A549 (cell line): ENCODE results near the gene CNTNAP2. TPM values are rescaled to one million over a fixed set of nuclear protein-coding genes. Genes with fewer than 3 reads are reported as not detected.

Source experiments
- ATAC-seq, 2 experiments: fragments of 200-7000 bp in 1 of 2; fragments of >200 bp in 1 of 2; cut with Nextera tagmentation in 1 of 2; cut with Tn5 transposase in 1 of 2; 3 replicates each; pipeline versions ENCODE4 v1.8.0 to v1.9.1; 2018 to 2020; ENCODE audit warnings: mild to moderate bottlenecking in 1 of 2, moderate library complexity in 1 of 2
- CTCF ChIA-PET: fragments of 300-600 bp; sonication (Branson Sonifier 250); formaldehyde crosslinking; extraction: SDS; loops from one replicate; lab custom pipeline; 2021; ENCODE audit warnings: antibody characterized with exemption, inconsistent platforms; lab: Yijun Ruan, JAX
- POLR2A ChIA-PET: fragments of 350-600 bp; formaldehyde crosslinking; extraction: SDS; loops from one replicate; lab custom pipeline; 2021; ENCODE audit warnings: antibody characterized with exemption, inconsistent platforms; lab: Yijun Ruan, JAX
- DNase-seq, 2 experiments: peaks; one replicate each; pipeline versions ENCODE4 v3.0.0 to v3.0.0-alpha.2; 2011 to 2016; ENCODE audit warnings: low read depth in 1 of 2, low spot score in 1 of 2
- FAIRE-seq: peaks from 2 replicates; lab custom pipeline; 2011; peaks lifted over from hg19 to GRCh38; lab: Jason Lieb, UNC
- H3K27ac ChIP-seq, 2 experiments: fragments of >200 bp; sonication (Bioruptor Twin); formaldehyde crosslinking; 3 replicates each; pipeline ENCODE4 v1.5.1; 2016 to 2017
- H3K4me1 ChIP-seq: fragments of >200 bp; sonication (Bioruptor Twin); formaldehyde crosslinking; 3 replicates; pipeline ENCODE4 v1.6.1; 2016
- H3K4me2 ChIP-seq: fragments of >200 bp; sonication (Bioruptor Twin); formaldehyde crosslinking; 3 replicates; pipeline ENCODE4 v1.6.1; 2016
- H3K4me3 ChIP-seq: fragments of >200 bp; sonication (Bioruptor Twin); formaldehyde crosslinking; 3 replicates; pipeline ENCODE4 v1.5.1; 2016
- H3K9me3 ChIP-seq: fragments of >200 bp; sonication (Bioruptor Twin); formaldehyde crosslinking; 3 replicates; pipeline ENCODE4 v1.6.1; 2016
- ATOH8 ChIP-seq: fragments of 250-450 bp; sonication (Bioruptor Pico); IDR thresholded peaks from 2 replicates; pipeline ENCODE4 v1.5.0; 2020; ENCODE audit warnings: low read depth, mild to moderate bottlenecking, moderate library complexity
- CTCF ChIP-seq: fragments of >200 bp; sonication (Bioruptor Twin); formaldehyde crosslinking; IDR thresholded peaks from 3 replicates; pipeline ENCODE4 v1.5.1; 2016
- ESRRA ChIP-seq: fragments of 150-350 bp; IDR thresholded peaks from 2 replicates; pipeline ENCODE4 v1.6.1; 2014; ENCODE audit warnings: mild to moderate bottlenecking, low read length, borderline replicate concordance
- FOSB ChIP-seq: fragments of 250-450 bp; sonication (Bioruptor Pico); IDR thresholded peaks from 2 replicates; pipeline ENCODE4 v1.5.0; 2020; ENCODE audit warnings: mild to moderate bottlenecking, moderate library complexity
- FOXS1 ChIP-seq: fragments of 250-450 bp; sonication (Bioruptor Pico); IDR thresholded peaks from 2 replicates; pipeline ENCODE4 v1.5.0; 2020; ENCODE audit warnings: mild to moderate bottlenecking, moderate library complexity
- HES2 ChIP-seq: fragments of >200 bp; sonication (Bioruptor Twin); formaldehyde crosslinking; IDR thresholded peaks from 2 replicates; pipeline ENCODE4 v1.6.1; 2016
- HEYL ChIP-seq: fragments of 250-450 bp; sonication (Bioruptor Pico); IDR thresholded peaks from 2 replicates; pipeline ENCODE4 v1.8.0; 2021; ENCODE audit warnings: mild to moderate bottlenecking, moderate library complexity
- HOXB5 ChIP-seq: fragments of 250-450 bp; sonication (Bioruptor Pico); IDR thresholded peaks from 2 replicates; pipeline ENCODE4 v1.5.0; 2020; ENCODE audit warnings: mild to moderate bottlenecking, moderate library complexity
- JUN ChIP-seq, 2 experiments: fragments of >200 bp; sonication (Bioruptor Twin); formaldehyde crosslinking; IDR thresholded peaks; 2 replicates in 1 of 2; 3 replicates in 1 of 2; pipeline ENCODE4 v1.6.1; 2016 to 2017
- MAFK ChIP-seq: fragments of 450-650 bp; IDR thresholded peaks from 2 replicates; pipeline ENCODE4 v1.6.1; 2014; ENCODE audit not compliant: partially characterized antibody
- MAZ ChIP-seq: fragments of 150-350 bp; IDR thresholded peaks from 2 replicates; pipeline ENCODE4 v1.6.1; 2014; ENCODE audit warnings: antibody characterized with exemption, low read depth, low read length, borderline replicate concordance
- MYC ChIP-seq: IDR thresholded peaks from 2 replicates; pipeline ENCODE4 v1.6.1; 2012; ENCODE audit warnings: mild to moderate bottlenecking, inconsistent platforms, low read length, improper control_type of control experiment, borderline replicate concordance
- NFE2L2 ChIP-seq: fragments of 150-350 bp; conservative IDR thresholded peaks from 2 replicates; pipeline ENCODE4 v1.6.1; 2014; ENCODE audit warnings: low read length
- POLR2A ChIP-seq: IDR thresholded peaks from 2 replicates; pipeline ENCODE4 v1.6.1; 2012; ENCODE audit warnings: mild to moderate bottlenecking, low read length
- POLR2AphosphoS2 ChIP-seq: conservative IDR thresholded peaks from 2 replicates; pipeline ENCODE4 v1.6.1; 2012; ENCODE audit warnings: low read length, improper control_type of control experiment, inconsistent platforms
- RCOR1 ChIP-seq: fragments of 150-350 bp; IDR thresholded peaks from 2 replicates; pipeline ENCODE4 v1.6.1; 2014; ENCODE audit warnings: antibody characterized with exemption, low read length, low read depth
- RNF2 ChIP-seq: fragments of 200-600 bp; sonication (generic); IDR thresholded peaks from 2 replicates; pipeline ENCODE4 v1.6.1; 2016; ENCODE audit warnings: low read depth, mild to moderate bottlenecking, antibody characterized with exemption, moderate library complexity, borderline replicate concordance
- SMC3 ChIP-seq: fragments of >200 bp; sonication (Bioruptor Twin); formaldehyde crosslinking; IDR thresholded peaks from 3 replicates; pipeline ENCODE4 v1.6.1; 2018; ENCODE audit warnings: inconsistent platforms
- TP53 ChIP-seq: fragments of 250-450 bp; sonication (Bioruptor Pico); IDR thresholded peaks from 2 replicates; pipeline ENCODE4 v1.5.0; 2021; ENCODE audit warnings: mild to moderate bottlenecking, moderate library complexity
- ZFP36 ChIP-seq: fragments of 450-650 bp; IDR thresholded peaks from 2 replicates; pipeline ENCODE4 v1.6.1; 2014; ENCODE audit warnings: borderline replicate concordance; ENCODE audit not compliant: partially characterized antibody
- ZNF302 ChIP-seq: fragments of 250-450 bp; sonication (Bioruptor Pico); IDR thresholded peaks from 2 replicates; pipeline ENCODE4 v1.9.0; 2021; ENCODE audit warnings: inconsistent platforms, mild to moderate bottlenecking, moderate library complexity
- ZSCAN20 ChIP-seq: fragments of 250-450 bp; sonication (Bioruptor Pico); IDR thresholded peaks from 2 replicates; pipeline ENCODE4 v1.8.0; 2022; ENCODE audit warnings: mild to moderate bottlenecking, moderate library complexity
- WGBS: methylation state at CpG from one replicate; pipeline ENCODE4 v1.1.6; 2017; ENCODE audit errors: missing lambda C conversion rate; 5-methylcytosine and 5-hydroxymethylcytosine counted together
- polyA plus RNA-seq, 4 experiments: library from polyadenylated mRNA; depleted of rRNA in 3 of 4; stranded (reverse); fragments of >200 nt; fragmentation: RNase III in 1 of 4; extraction: RNeasy Plus Mini Kit Qiagen cat#74134 plus additional on column Dnase treatment in 1 of 4; gene quantifications; 2 replicates in 3 of 4; 3 replicates in 1 of 4; pipeline ENCODE4 v1.2.3, GENCODE V29; 2011 to 2017
- TF ChIP-seq, protein P1 (sequence below): fragments of 150-350 bp; IDR thresholded peaks from 2 replicates; pipeline ENCODE4 v1.6.1; 2014; ENCODE audit warnings: low read depth, mild to moderate bottlenecking, low read length
- TF ChIP-seq, protein P2 (sequence below): IDR thresholded peaks from 2 replicates; pipeline ENCODE4 v1.6.1; 2012; ENCODE audit warnings: low read depth, borderline replicate concordance
- TF ChIP-seq, protein P3 (sequence below): IDR thresholded peaks from 2 replicates; pipeline ENCODE4 v1.6.1; 2012
- TF ChIP-seq, protein P4 (sequence below): IDR thresholded peaks from 2 replicates; pipeline ENCODE4 v1.6.1; 2012
- TF ChIP-seq, protein P5 (sequence below): fragments of 450-650 bp; IDR thresholded peaks from 2 replicates; pipeline ENCODE4 v1.6.1; 2014; ENCODE audit warnings: antibody characterized with exemption

CNTNAP2 gene
- polyA plus RNA-seq, 2 of the 4 experiments (the other 2 are of a cell fraction): 0.05 to 0.13 TPM

DNA sequence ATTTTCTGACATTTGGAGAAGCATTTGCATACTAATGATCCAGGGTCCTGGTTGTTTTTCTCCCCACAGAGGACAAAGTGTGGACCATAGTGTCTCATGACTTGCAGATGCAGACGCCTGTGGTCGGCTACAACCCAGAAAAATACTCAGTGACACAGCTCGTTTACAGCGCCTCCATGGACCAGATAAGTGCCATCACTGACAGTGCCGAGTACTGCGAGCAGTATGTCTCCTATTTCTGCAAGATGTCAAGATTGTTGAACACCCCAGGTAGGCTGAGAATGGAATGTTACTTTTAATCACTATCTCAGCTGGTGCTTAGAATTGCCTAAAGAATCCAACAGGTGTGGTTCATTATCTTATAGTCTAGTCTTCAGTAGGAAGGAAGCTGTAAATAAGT, 1522.4 kb downstream of the CNTNAP2 start:
- 0 out of 3 replicates have a peak, but pooled peaks cover 2% of the 10 kb centered on the region for H3K9me3 ChIP-seq

DNA sequence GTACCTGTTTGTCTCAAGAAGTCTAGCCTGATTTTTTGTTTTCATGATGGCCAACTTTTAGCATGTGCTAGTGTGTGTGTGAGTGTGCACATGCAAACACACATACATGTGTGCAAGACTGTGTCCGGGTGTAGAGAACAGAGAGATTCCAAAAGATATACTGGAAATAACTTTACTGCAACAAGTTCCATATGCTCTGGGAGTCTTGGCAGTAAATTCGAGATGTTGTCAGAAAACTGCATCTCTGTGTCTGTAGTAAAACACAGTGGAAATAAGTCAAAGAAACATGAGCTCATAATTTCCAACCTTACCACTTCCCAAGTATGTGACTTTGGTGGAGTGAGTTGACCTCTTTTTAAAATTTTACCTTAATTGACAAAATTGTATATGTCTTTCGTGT, 1523.2 kb downstream of the CNTNAP2 start:
- Histone ChIP-seq H3K4me3 (no peak overlapping the region), H3K4me1 (no peaks in the 10 kb centered on the region), H3K27ac (no peak overlapping the region), H3K9me3 (0 out of 3 replicates have a peak, but pooled peaks cover 2% of the 10 kb centered on the region), H3K4me2 (no peak overlapping the region)
- ChIA-PET CTCF (interaction anchor here (1.3 kb wide), 1 partner anchor 38 kb away, joined by 3 read pairs; no protein-coding TSS in a partner anchor), POLR2A (no interaction called here)
- no peak for DNase-seq
- WGBS: 21% methylated on average over 3 of the region's 3 CpGs
- no peak for FAIRE-seq
- TF ChIP-seq, protein P1, sequence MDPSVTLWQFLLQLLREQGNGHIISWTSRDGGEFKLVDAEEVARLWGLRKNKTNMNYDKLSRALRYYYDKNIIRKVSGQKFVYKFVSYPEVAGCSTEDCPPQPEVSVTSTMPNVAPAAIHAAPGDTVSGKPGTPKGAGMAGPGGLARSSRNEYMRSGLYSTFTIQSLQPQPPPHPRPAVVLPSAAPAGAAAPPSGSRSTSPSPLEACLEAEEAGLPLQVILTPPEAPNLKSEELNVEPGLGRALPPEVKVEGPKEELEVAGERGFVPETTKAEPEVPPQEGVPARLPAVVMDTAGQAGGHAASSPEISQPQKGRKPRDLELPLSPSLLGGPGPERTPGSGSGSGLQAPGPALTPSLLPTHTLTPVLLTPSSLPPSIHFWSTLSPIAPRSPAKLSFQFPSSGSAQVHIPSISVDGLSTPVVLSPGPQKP: no peak
- TF ChIP-seq HES2 (no peak), POLR2A (no peak), ZNF302 (no peak), ZSCAN20 (CRISPR knock-in tag) (no peak), POLR2AphosphoS2 (no peak), MAZ (no peak), HOXB5 (CRISPR knock-in tag) (no peak), FOSB (CRISPR knock-in tag) (no peak), TP53 (no peak)
- no peak for ATAC-seq

More for the DNA sequence above, 1522.4 kb downstream of the CNTNAP2 start:
- POLR2A ChIA-PET: no interaction called here
- TF ChIP-seq, protein P2, sequence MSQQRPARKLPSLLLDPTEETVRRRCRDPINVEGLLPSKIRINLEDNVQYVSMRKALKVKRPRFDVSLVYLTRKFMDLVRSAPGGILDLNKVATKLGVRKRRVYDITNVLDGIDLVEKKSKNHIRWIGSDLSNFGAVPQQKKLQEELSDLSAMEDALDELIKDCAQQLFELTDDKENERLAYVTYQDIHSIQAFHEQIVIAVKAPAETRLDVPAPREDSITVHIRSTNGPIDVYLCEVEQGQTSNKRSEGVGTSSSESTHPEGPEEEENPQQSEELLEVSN: no peak
- TF ChIP-seq JUN (IDR thresholded peaks at IDR 0.05): no peak
- TF ChIP-seq RNF2: no peak
- TF ChIP-seq FOXS1 (CRISPR knock-in tag): no peak
- TF ChIP-seq ESRRA: no peak
- no peak for TF ChIP-seq SMC3
- no peak for TF ChIP-seq CTCF
- no peak for TF ChIP-seq FOSB (CRISPR knock-in tag)
- TF ChIP-seq NFE2L2: no peak
- TF ChIP-seq MAFK: no peak
- no peak for TF ChIP-seq ZFP36
- no peak for TF ChIP-seq POLR2AphosphoS2
- TF ChIP-seq, protein P3, sequence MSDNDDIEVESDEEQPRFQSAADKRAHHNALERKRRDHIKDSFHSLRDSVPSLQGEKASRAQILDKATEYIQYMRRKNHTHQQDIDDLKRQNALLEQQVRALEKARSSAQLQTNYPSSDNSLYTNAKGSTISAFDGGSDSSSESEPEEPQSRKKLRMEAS: no peak
- TF ChIP-seq ATOH8 (CRISPR knock-in tag): no peak
- TF ChIP-seq HEYL (CRISPR knock-in tag): no peak
- TF ChIP-seq RCOR1: no peak
- no peak for TF ChIP-seq MYC
- TF ChIP-seq, protein P4, sequence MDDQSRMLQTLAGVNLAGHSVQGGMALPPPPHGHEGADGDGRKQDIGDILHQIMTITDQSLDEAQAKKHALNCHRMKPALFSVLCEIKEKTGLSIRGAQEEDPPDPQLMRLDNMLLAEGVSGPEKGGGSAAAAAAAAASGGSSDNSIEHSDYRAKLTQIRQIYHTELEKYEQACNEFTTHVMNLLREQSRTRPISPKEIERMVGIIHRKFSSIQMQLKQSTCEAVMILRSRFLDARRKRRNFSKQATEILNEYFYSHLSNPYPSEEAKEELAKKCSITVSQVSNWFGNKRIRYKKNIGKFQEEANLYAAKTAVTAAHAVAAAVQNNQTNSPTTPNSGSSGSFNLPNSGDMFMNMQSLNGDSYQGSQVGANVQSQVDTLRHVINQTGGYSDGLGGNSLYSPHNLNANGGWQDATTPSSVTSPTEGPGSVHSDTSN: no peak
- TF ChIP-seq, protein P5, sequence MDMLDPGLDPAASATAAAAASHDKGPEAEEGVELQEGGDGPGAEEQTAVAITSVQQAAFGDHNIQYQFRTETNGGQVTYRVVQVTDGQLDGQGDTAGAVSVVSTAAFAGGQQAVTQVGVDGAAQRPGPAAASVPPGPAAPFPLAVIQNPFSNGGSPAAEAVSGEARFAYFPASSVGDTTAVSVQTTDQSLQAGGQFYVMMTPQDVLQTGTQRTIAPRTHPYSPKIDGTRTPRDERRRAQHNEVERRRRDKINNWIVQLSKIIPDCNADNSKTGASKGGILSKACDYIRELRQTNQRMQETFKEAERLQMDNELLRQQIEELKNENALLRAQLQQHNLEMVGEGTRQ: no peak
- TF ChIP-seq, all 56 proteins: peak for 0
- DNase-seq (no peak), FAIRE-seq (no peak), ATAC-seq (no peak)
- Histone ChIP-seq H3K27ac (no peak overlapping the region), H3K4me2 (no peak overlapping the region), H3K4me1 (no peaks in the 10 kb centered on the region), H3K4me3 (no peak overlapping the region)
- WGBS: 21% methylated on average over 6 of the region's 6 CpGs
- CTCF ChIA-PET: interaction anchor here (1.3 kb wide), 1 partner anchor 38 kb away, joined by 3 read pairs; no protein-coding TSS in a partner anchor
